ENCODE results near the gene SPOCK1. TPM values are rescaled to one million over a fixed set of nuclear protein-coding genes. Genes with fewer than 3 reads are reported as not detected.

Gene SPOCK1
- total RNA-seq, 1 experiment from 2014 or later = 10.9 TPM

DNA sequence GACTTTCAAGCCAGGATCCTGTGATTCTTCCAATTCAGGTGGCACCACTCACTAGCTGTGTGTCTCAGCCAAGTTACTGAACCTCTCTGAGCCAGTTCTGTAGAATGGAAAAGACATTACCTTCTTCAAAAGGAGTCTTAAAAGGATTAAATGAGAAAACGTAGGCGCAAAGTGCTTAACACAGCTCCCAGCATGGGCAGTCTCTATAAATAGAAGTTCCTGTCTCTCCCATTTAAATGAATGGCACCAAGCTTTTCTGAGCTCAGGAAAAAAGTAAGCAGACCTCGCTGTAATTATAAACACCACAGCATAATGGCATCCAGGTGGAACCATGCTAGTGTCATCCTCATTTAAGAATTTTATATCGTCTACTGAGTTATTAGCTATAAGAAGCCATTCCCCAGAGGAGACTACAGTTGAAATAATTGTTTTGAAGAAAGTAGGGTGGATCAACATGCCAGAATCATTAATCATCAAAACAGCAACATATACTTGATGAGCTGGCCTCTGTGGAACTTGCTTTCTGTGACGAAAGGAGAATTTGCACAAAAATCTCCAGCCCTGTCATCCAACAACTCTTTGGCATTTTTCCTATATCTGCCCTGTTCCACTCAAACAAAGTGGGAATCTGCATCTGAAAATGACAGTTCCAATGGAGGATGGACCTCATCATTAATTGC lies 188.9 kb downstream of the SPOCK1 start:
- Histone ChIP-seq H3K14ac (ENCODE audit: insufficient read depth, low read length) (no peak overlapping the region), H4K20me1 (ENCODE audit: control insufficient read depth, insufficient read depth, insufficient read length) (no peaks in the 10 kb centered on the region), H3K4me2 (ENCODE audit: insufficient read depth, insufficient read length, low read length) (no peak overlapping the region), H3K27ac (ENCODE audit: insufficient read length, low read depth, low read length) (no peak overlapping the region), H4K5ac (ENCODE audit: insufficient read length, low read depth, low read length) (no peak overlapping the region), H4K8ac (replicated peaks; ENCODE audit: insufficient read length, low read depth, low read length) (no peak overlapping the region), H2BK5ac (ENCODE audit: insufficient read length, low read length) (no peak overlapping the region), H2AFZ (ENCODE audit: low read length) (no peak overlapping the region), H3K23ac (ENCODE audit: insufficient read length, low read depth, low read length) (no peak overlapping the region), H3K4ac (ENCODE audit: low read depth, low read length) (no peak overlapping the region), H2BK120ac (ENCODE audit: low read depth, low read length, poor library complexity, severe bottlenecking) (no peak overlapping the region), H4K91ac (ENCODE audit: insufficient read length, low read depth, low read length) (no peak overlapping the region), H3T11ph (ENCODE audit: low read length) (no peak overlapping the region), H2BK20ac (ENCODE audit: low read depth, low read length, poor library complexity, severe bottlenecking) (no peak overlapping the region), H2BK12ac (ENCODE audit: insufficient read length, low read depth, low read length) (no peak overlapping the region), H3K79me1 (ENCODE audit: insufficient read depth, low read depth, low read length, poor library complexity, severe bottlenecking) (no peaks in the 10 kb centered on the region), H3K18ac (ENCODE audit: insufficient read length, low read depth, low read length) (no peak overlapping the region), H2BK15ac (ENCODE audit: low read depth, low read length) (no peak overlapping the region), H3K56ac (ENCODE audit: insufficient read length, low read depth, low read length) (no peak overlapping the region), H3K27me3 (ENCODE audit: insufficient read depth, low read length) (no peaks in the 10 kb centered on the region), H3K9me3 (ENCODE audit: control insufficient read depth, low read depth, low read length) (no peaks in the 10 kb centered on the region), H3K9ac (ENCODE audit: extremely low read depth, insufficient read length, low read length) (no peak overlapping the region), H3K23me2 (ENCODE audit: insufficient read length, low read depth, low read length, poor library complexity, severe bottlenecking) (no peaks in the 10 kb centered on the region), H2AK5ac (ENCODE audit: insufficient read length, low read length) (no peak overlapping the region), H3K4me1 (ENCODE audit: insufficient read depth, low read length) (peaks cover 5% of the 10 kb centered on the region; the same call in 1 of the 2 replicates), H3K79me2 (ENCODE audit: insufficient read depth, low read length) (no peaks in the 10 kb centered on the region)
- Mint-ChIP-seq H3K27me3 (ENCODE audit: low read depth) (peaks cover 3% of the 10 kb centered on the region; the same call in 1 of the 2 replicates), H3K27ac (no peak overlapping the region), H3K4me3 (no peak overlapping the region), H3K36me3 (ENCODE audit: insufficient read depth in 1 of 3, low read depth in 3 of 3) (no peaks in the 10 kb centered on the region), H3K9me3 (no peaks in the 10 kb centered on the region), H3K4me1 (peaks cover 35 to 37% of the 10 kb centered on the region in 2 experiments)
- TF ChIP-seq, protein P1, sequence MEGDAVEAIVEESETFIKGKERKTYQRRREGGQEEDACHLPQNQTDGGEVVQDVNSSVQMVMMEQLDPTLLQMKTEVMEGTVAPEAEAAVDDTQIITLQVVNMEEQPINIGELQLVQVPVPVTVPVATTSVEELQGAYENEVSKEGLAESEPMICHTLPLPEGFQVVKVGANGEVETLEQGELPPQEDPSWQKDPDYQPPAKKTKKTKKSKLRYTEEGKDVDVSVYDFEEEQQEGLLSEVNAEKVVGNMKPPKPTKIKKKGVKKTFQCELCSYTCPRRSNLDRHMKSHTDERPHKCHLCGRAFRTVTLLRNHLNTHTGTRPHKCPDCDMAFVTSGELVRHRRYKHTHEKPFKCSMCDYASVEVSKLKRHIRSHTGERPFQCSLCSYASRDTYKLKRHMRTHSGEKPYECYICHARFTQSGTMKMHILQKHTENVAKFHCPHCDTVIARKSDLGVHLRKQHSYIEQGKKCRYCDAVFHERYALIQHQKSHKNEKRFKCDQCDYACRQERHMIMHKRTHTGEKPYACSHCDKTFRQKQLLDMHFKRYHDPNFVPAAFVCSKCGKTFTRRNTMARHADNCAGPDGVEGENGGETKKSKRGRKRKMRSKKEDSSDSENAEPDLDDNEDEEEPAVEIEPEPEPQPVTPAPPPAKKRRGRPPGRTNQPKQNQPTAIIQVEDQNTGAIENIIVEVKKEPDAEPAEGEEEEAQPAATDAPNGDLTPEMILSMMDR (conservative IDR thresholded peaks at IDR 0.05) = no peak
- WGBS (ENCODE audit: extremely low coverage, insufficient read length, low lambda C conversion rate) = no CpG with 5 or more reads among the region's 5 CpGs
- DNase-seq = no peak

Measured in H9 (cell line).